Right lobe of liver (tissue), 4 donors: ENCODE data around the gene TRIAP1.

Experiments
- CTCF ChIP-seq, 4 donors: fragments of 200-600 bp in 3 of 4; fragments of 450-650 bp in 1 of 4; IDR thresholded peaks; one replicate each; pipeline versions ENCODE4 v1.5.1 to v1.8.0; 2016 to 2022; ENCODE audit warnings: antibody characterized with exemption in 4 of 4, mild to moderate bottlenecking in 2 of 4
- POLR2A ChIP-seq: fragments of 450-650 bp; IDR thresholded peaks from one replicate; pipeline ENCODE4 v1.6.1; 2017; ENCODE audit warnings: antibody characterized with exemption, mild to moderate bottlenecking
- donor health status: DM: no; HTN: no; CAD: no.
- donor health status: DM: no; HTN: no; CAD: no.
- donor health status: DM: no; HTN: yes; CAD: no.

- TF ChIP-seq CTCF (IDR thresholded peaks at IDR 0.05) (no peak), POLR2A (no peak)
Observed at GRCh38 chr12:120489018-120489417, 42.8 kb upstream of the TRIAP1 start.
